Cerebellar nuclear complex (tissue), 1 donor: ENCODE data around the gene GARRE1.
"Not testable (repeated sequence)": the region's sequence is repeated elsewhere in the genome, so short reads cannot be mapped to it uniquely, and the experiment has no call there.

ENCODE experiments used
- DNase-seq, 2 experiments: peaks; one replicate each; lab custom pipeline; 2025; lab: John Stamatoyannopoulos, UW

Gene GARRE1

GRCh38 chr19:34260771-34261173 lies 6.4 kb downstream of the GARRE1 start:
- DNase-seq, result no peak

GRCh38 chr19:34261334-34262109 lies 7.2 kb downstream of the GARRE1 start:
- DNase-seq, result no peak

- no peak for DNase-seq
Observed at GRCh38 chr19:34263745-34264237, 9.4 kb downstream of the GARRE1 start.

- DNase-seq, result no peak
Observed at GRCh38 chr19:34265221-34265650, 10.9 kb downstream of the GARRE1 start.

- DNase-seq, result no peak
Observed at GRCh38 chr19:34269081-34269480, 14.7 kb downstream of the GARRE1 start.

GRCh38 chr19:34269489-34269888 lies 15.1 kb downstream of the GARRE1 start:
- DNase-seq, result no peak

- DNase-seq, result no peak
Observed at GRCh38 chr19:34269968-34270621, 15.7 kb downstream of the GARRE1 start.

GRCh38 chr19:34273121-34273520 lies 18.8 kb downstream of the GARRE1 start:
- no peak for DNase-seq

- DNase-seq, result no peak
Observed at GRCh38 chr19:34274284-34274826, 20.0 kb downstream of the GARRE1 start.

GRCh38 chr19:34274827-34275625 lies 20.7 kb downstream of the GARRE1 start:
- no peak for DNase-seq

- DNase-seq, result no peak
Observed at GRCh38 chr19:34275705-34276104, 21.4 kb downstream of the GARRE1 start.

- no peak for DNase-seq
Observed at GRCh38 chr19:34276614-34277013, 22.3 kb downstream of the GARRE1 start.

GRCh38 chr19:34277244-34277643 lies 22.9 kb downstream of the GARRE1 start:
- no peak for DNase-seq

- no peak for DNase-seq
Observed at GRCh38 chr19:34278783-34279182, 24.4 kb downstream of the GARRE1 start.

- not testable (repeated sequence) for DNase-seq
Observed at GRCh38 chr19:34281444-34281843, 27.1 kb downstream of the GARRE1 start.

- DNase-seq, result no peak
Observed at GRCh38 chr19:34282611-34283519, 28.5 kb downstream of the GARRE1 start.

GRCh38 chr19:34284505-34284904 lies 30.2 kb downstream of the GARRE1 start:
- DNase-seq, result no peak

- no peak for DNase-seq
Observed at GRCh38 chr19:34287662-34288140, 33.3 kb downstream of the GARRE1 start.

GRCh38 chr19:34288381-34288780 lies 34.0 kb downstream of the GARRE1 start:
- DNase-seq, result no peak

- no peak for DNase-seq
Observed at GRCh38 chr19:34291235-34291634, 36.9 kb downstream of the GARRE1 start.

- no peak for DNase-seq
Observed at GRCh38 chr19:34295103-34295502, 40.7 kb downstream of the GARRE1 start.
